HG03139 (cell line): ENCODE results near the gene GRM7.

ENCODE experiments used
- ATAC-seq: cut with Tn5 transposase; IDR thresholded peaks from one replicate; pipeline ENCODE4 v1.9.1; 2021; ENCODE audit not compliant: unreplicated experiment

GRM7 gene

GRCh38 chr3:7226393-7226792 lies 365.5 kb downstream of the GRM7 start:
- ATAC-seq = no peak

- no peak for ATAC-seq
Observed at GRCh38 chr3:7238565-7239295, 377.8 kb downstream of the GRM7 start.

- ATAC-seq = no peak
Observed at GRCh38 chr3:7241584-7242302, 380.8 kb downstream of the GRM7 start.

GRCh38 chr3:7242303-7242635 lies 381.4 kb downstream of the GRM7 start:
- no peak for ATAC-seq

- ATAC-seq = no peak
Observed at GRCh38 chr3:7249493-7250076, 388.7 kb downstream of the GRM7 start.

- ATAC-seq = no peak
Observed at GRCh38 chr3:7254251-7254650, 393.3 kb downstream of the GRM7 start.

GRCh38 chr3:7260975-7261374 lies 400.1 kb downstream of the GRM7 start:
- no peak for ATAC-seq

- ATAC-seq = no peak
Observed at GRCh38 chr3:7263347-7264195, 402.7 kb downstream of the GRM7 start.

- ATAC-seq = no peak
Observed at GRCh38 chr3:7264196-7264526, 403.2 kb downstream of the GRM7 start.

GRCh38 chr3:7265736-7266135 lies 404.8 kb downstream of the GRM7 start:
- ATAC-seq = no peak

GRCh38 chr3:7266551-7266950 lies 405.6 kb downstream of the GRM7 start:
- no peak for ATAC-seq

GRCh38 chr3:7270731-7271130 lies 409.8 kb downstream of the GRM7 start:
- no peak for ATAC-seq

- ATAC-seq = no peak
Observed at GRCh38 chr3:7271631-7272030, 410.7 kb downstream of the GRM7 start.

GRCh38 chr3:7272203-7272602 lies 411.3 kb downstream of the GRM7 start:
- no peak for ATAC-seq

GRCh38 chr3:7275396-7275795 lies 414.5 kb downstream of the GRM7 start:
- ATAC-seq = no peak

- ATAC-seq = no peak
Observed at GRCh38 chr3:7280318-7280717, 419.4 kb downstream of the GRM7 start.

- ATAC-seq = no peak
Observed at GRCh38 chr3:7282988-7283387, 422.1 kb downstream of the GRM7 start.

GRCh38 chr3:7285505-7285904 lies 424.6 kb downstream of the GRM7 start:
- no peak for ATAC-seq

GRCh38 chr3:7288133-7288532 lies 427.2 kb downstream of the GRM7 start:
- no peak for ATAC-seq

GRCh38 chr3:7289121-7289520 lies 428.2 kb downstream of the GRM7 start:
- no peak for ATAC-seq

- no peak for ATAC-seq
Observed at GRCh38 chr3:7290077-7290825, 429.3 kb downstream of the GRM7 start.
